Naive thymus-derived CD4-positive, alpha-beta T cell (primary cell): Measurements from ENCODE around the gene RAPGEF4. TPM values are rescaled to one million over a fixed set of nuclear protein-coding genes. Genes with fewer than 3 reads are reported as not detected.

Experiments used
- ATAC-seq: fragments of 150-1000 bp; cut with Tn5 transposase; 2 replicates; pipeline ENCODE4 v1.10.0; 2021; ENCODE audit warnings: mild to moderate bottlenecking, moderate library complexity
- CTCF ChIA-PET: fragments of 350-600 bp; sonication (Branson Sonifier 250); formaldehyde crosslinking; loops from one replicate; lab custom pipeline; 2021; ENCODE audit warnings: antibody characterized with exemption; lab: Charles Lee
- POLR2A ChIA-PET: fragments of 350-600 bp; sonication (Branson Sonifier 250); formaldehyde crosslinking; loops from one replicate; lab custom pipeline; 2021; ENCODE audit warnings: antibody characterized with exemption, inconsistent platforms; lab: Charles Lee
- DNase-seq, 9 donors: peaks; one replicate each; pipeline versions ENCODE4 v3.0.0 to v3.0.0-alpha.2; 2020 to 2022; ENCODE audit warnings: mixed read lengths in 1 of 9
- H3K27ac ChIP-seq: one replicate; pipeline ENCODE4 v1.7.0; 2013; ENCODE audit warnings: mild to moderate bottlenecking, low read depth, low read length, moderate library complexity
- H3K27me3 ChIP-seq, 2 donors: one replicate each; pipeline ENCODE4 v1.7.0; 2013; ENCODE audit warnings: low read length in 2 of 2, mild to moderate bottlenecking in 2 of 2, moderate library complexity in 2 of 2; ENCODE audit not compliant: control insufficient read depth in 2 of 2, insufficient read depth in 2 of 2
- H3K36me3 ChIP-seq, 3 experiments: 1 replicate in 2 of 3; 2 replicates in 1 of 3; pipeline ENCODE4 v1.7.0; 2013; ENCODE audit warnings: low read length in 3 of 3, mild to moderate bottlenecking in 3 of 3, moderate library complexity in 1 of 3; ENCODE audit not compliant: insufficient read depth in 3 of 3, control insufficient read depth in 2 of 3
- H3K4me1 ChIP-seq, 2 donors: one replicate each; pipeline ENCODE4 v1.7.0; 2013; ENCODE audit warnings: low read length in 2 of 2, mild to moderate bottlenecking in 2 of 2, moderate library complexity in 1 of 2; ENCODE audit not compliant: control insufficient read depth in 2 of 2, insufficient read depth in 2 of 2
- H3K4me3 ChIP-seq: 2 replicates; pipeline ENCODE4 v1.7.0; 2013; ENCODE audit warnings: mild to moderate bottlenecking, low read length
- H3K9me3 ChIP-seq, 3 experiments: 1 replicate in 2 of 3; 2 replicates in 1 of 3; pipeline ENCODE4 v1.7.0; 2013; ENCODE audit warnings: low read length in 3 of 3; ENCODE audit not compliant: control insufficient read depth in 2 of 3
- H3K27ac Mint-ChIP-seq, 9 donors: one replicate each; pipeline ENCODE4 v1.8.0; 2020 to 2022; ENCODE audit warnings: mixed read lengths in 9 of 9, mild to moderate bottlenecking in 8 of 9, moderate library complexity in 5 of 9, inconsistent platforms in 2 of 9
- H3K27me3 Mint-ChIP-seq, 5 donors: one replicate each; pipeline ENCODE4 v1.8.0; 2021 to 2022; ENCODE audit warnings: mixed read lengths in 5 of 5, mild to moderate bottlenecking in 1 of 5
- H3K36me3 Mint-ChIP-seq, 5 donors: one replicate each; pipeline ENCODE4 v1.8.0; 2020 to 2022; ENCODE audit warnings: mixed read lengths in 5 of 5, mild to moderate bottlenecking in 3 of 5, inconsistent platforms in 1 of 5
- H3K4me1 Mint-ChIP-seq, 7 donors: one replicate each; pipeline ENCODE4 v1.8.0; 2020 to 2022; ENCODE audit warnings: mixed read lengths in 7 of 7, mild to moderate bottlenecking in 3 of 7, inconsistent platforms in 1 of 7
- H3K4me3 Mint-ChIP-seq, 10 donors: one replicate each; pipeline ENCODE4 v1.8.0; 2020 to 2022; ENCODE audit warnings: mild to moderate bottlenecking in 10 of 10, mixed read lengths in 10 of 10, moderate library complexity in 6 of 10, inconsistent platforms in 2 of 10
- H3K9me3 Mint-ChIP-seq, 11 donors: one replicate each; pipeline ENCODE4 v1.8.0; 2020 to 2022; ENCODE audit warnings: mixed read lengths in 11 of 11, mild to moderate bottlenecking in 4 of 11, inconsistent platforms in 1 of 11, moderate library complexity in 1 of 11
- intact Hi-C, 2 donors: fragments of 100-400 bp; cut with micrococcal nuclease; formaldehyde crosslinking; loops; one replicate each; pipeline ENCODE4 v1.15.1; 2023
- polyA plus RNA-seq, 2 donors: library from polyadenylated mRNA; unstranded; fragments of 300-500 nt; fragmentation: Illumina TruSeq; gene quantifications; one replicate each; pipeline ENCODE4 v1.2.3, GENCODE V29; 2021
- total RNA-seq, 6 experiments: library from RNA in 5 of 6; stranded (reverse) in 5 of 6; gene quantifications; 1 replicate in 5 of 6; 2 replicates in 1 of 6; pipeline ENCODE4 v1.2.3 and lab custom pipeline; 2021 to 2026

Gene RAPGEF4
- total and polyA plus RNA-seq, 7 experiments from 2014 or later, result 0.39 to 2.5 (median 1.4) TPM; not detected in 2

DNA sequence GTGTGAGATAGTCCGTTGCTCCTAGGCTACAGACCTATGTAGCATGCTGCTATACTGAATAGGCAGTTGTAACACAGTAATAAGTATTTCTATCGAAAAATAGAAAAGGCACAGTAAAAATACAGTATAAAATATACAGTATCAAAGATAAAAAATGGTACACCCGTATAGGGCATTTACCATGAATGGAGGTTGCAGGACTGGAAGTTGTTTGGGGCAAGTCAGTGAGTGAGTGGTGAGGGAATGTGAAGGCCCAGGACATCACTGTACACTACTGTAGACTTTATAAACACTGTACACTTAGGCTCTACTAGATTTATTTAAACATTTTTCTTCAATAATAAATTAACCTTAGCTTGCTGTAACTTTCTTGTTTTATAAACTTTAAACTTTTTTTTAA is 343.5 kb downstream of the RAPGEF4 start:
- H3K9me3 ChIP-seq, result no peaks in the 10 kb centered on the region
- no peak overlapping the region for H3K4me3 ChIP-seq
- H3K27ac ChIP-seq, result no peak overlapping the region
- no peaks in the 10 kb centered on the region for H3K27me3 ChIP-seq
- peaks cover 18 to 61% (median 46%) of the 10 kb centered on the region in 5 donors for H3K27me3 Mint-ChIP-seq
- H3K4me1 ChIP-seq, result peaks cover 0 to 10% of the 10 kb centered on the region in 2 donors
- H3K4me3 Mint-ChIP-seq, result no peak overlapping the region
- no peaks in the 10 kb centered on the region for H3K36me3 ChIP-seq
- ATAC-seq, result no peak
- H3K9me3 Mint-ChIP-seq, result peaks cover 0 to 5% (median 0%) of the 10 kb centered on the region in 11 donors
- CTCF ChIA-PET, result no interaction called here
- POLR2A ChIA-PET, result no interaction called here
- peaks cover 0 to 11% (median 0%) of the 10 kb centered on the region in 5 donors for H3K36me3 Mint-ChIP-seq
- no peak for DNase-seq
- H3K27ac Mint-ChIP-seq, result no peak overlapping the region
- peaks cover 6 to 27% (median 16%) of the 10 kb centered on the region in 7 donors for H3K4me1 Mint-ChIP-seq
- intact Hi-C loops, result loop anchor here in 1 of 2 donors (5.0 kb wide), 2 partner anchors 58 to 522 kb away; partner anchors contain the start of gene PDK1

DNA sequence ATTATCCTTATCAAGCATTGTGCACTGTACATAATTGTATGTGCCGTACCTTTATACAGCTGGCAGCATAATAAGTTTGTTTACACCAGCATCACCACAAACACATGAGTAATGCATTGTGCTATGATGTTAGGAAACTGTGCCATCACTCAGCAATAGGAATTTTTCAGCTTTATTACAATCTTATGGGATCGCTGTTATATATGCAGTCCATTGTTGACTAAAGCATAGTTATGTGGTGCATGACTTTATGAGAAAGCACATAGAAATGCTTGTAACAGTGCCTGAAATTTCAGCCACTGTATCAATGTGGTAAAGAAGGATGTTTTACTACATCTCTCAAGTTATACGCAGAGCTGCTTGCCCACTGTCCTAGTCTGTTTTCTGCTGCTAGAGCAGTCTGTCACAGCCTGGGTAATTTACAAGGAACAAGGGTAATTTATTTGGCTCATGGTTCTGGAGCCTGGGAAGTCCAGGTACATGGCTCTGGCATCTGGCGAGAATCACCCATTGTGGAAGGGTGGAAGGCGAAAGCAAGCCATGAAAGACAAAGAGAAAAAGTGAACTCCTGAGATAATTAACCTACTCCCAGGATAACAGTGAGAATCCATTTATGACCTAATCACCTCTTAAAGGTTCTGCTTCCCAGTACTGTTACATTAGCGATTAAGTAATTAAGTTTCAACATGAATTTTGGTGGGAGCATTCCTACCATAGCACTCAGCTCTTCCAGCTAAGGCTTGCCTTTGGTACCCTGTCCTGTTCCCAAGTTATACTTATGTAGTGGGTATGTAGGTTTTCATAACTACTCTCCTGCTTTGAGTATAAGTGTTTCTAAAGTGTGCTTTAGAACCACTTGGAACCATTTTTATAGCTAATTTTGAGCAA is 344.6 kb downstream of the RAPGEF4 start:
- CTCF ChIA-PET, result no interaction called here
- DNase-seq, result no peak
- Mint-ChIP-seq H3K4me3 (no peak overlapping the region), H3K27ac (no peak overlapping the region), H3K27me3 (peaks cover 16 to 56% (median 35%) of the 10 kb centered on the region in 5 donors), H3K4me1 (peaks cover 6 to 19% (median 13%) of the 10 kb centered on the region in 7 donors), H3K36me3 (peaks cover 0 to 9% (median 0%) of the 10 kb centered on the region in 5 donors), H3K9me3 (peaks cover 0 to 5% (median 0%) of the 10 kb centered on the region in 11 donors)
- Histone ChIP-seq H3K4me1 (peaks cover 0 to 6% of the 10 kb centered on the region in 2 donors), H3K27me3 (no peaks in the 10 kb centered on the region), H3K27ac (no peak overlapping the region), H3K36me3 (no peaks in the 10 kb centered on the region), H3K4me3 (no peak overlapping the region), H3K9me3 (no peaks in the 10 kb centered on the region)
- ATAC-seq, result no peak
- POLR2A ChIA-PET, result no interaction called here
- intact Hi-C loops, result loop anchor here in 1 of 2 donors (5.0 kb wide), 2 partner anchors 57 to 523 kb away; partner anchors contain the start of gene PDK1

DNA sequence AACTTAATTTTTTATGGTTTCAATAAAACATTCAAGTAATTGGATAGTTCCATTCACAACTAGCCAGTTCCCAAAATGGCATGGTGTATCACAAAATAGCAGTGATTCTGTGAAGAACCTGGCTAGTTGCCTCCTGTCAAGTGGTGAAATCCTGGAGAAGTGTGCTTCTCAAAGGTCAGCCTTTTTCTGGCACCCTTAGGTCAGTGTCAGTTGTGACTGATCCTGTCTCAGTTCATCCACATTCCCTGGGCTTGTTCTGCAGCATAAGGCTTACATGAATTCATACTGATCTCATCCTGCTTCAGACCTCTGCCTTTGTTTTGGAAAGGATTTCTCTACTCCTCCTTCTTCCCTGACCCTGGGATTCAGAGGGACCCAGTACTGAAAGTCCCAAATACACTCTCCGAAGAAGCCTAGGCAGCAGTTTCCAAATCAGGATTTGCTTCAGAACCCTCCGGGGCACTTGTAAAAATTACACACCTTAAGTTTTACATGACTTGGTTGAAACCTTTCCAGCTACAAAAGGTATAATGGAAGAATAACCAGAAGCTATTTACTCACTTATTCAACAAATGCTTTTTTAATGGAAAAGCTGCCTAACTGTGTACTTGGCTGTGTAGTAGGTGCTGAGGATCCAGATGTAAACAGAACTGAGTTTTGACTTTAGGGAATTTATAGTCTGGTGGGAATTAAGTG is 351.0 kb downstream of the RAPGEF4 start:
- no peak overlapping the region for H3K4me3 Mint-ChIP-seq
- ATAC-seq, result no peak
- peaks cover 14 to 41% (median 26%) of the 10 kb centered on the region in 5 donors for H3K27me3 Mint-ChIP-seq
- H3K4me1 Mint-ChIP-seq, result peaks cover 0 to 2% (median 0%) of the 10 kb centered on the region in 7 donors
- Histone ChIP-seq H3K27ac (no peak overlapping the region), H3K9me3 (no peaks in the 10 kb centered on the region), H3K4me3 (no peak overlapping the region), H3K36me3 (no peaks in the 10 kb centered on the region), H3K4me1 (no peaks in the 10 kb centered on the region), H3K27me3 (no peaks in the 10 kb centered on the region)
- POLR2A ChIA-PET, result no interaction called here
- peaks cover 0 to 2% (median 0%) of the 10 kb centered on the region in 11 donors for H3K9me3 Mint-ChIP-seq
- CTCF ChIA-PET, result no interaction called here
- intact Hi-C loops, result no loop called here
- no peak for DNase-seq
- no peak overlapping the region for H3K27ac Mint-ChIP-seq
- H3K36me3 Mint-ChIP-seq, result peaks cover 0 to 4% (median 0%) of the 10 kb centered on the region in 5 donors

DNA sequence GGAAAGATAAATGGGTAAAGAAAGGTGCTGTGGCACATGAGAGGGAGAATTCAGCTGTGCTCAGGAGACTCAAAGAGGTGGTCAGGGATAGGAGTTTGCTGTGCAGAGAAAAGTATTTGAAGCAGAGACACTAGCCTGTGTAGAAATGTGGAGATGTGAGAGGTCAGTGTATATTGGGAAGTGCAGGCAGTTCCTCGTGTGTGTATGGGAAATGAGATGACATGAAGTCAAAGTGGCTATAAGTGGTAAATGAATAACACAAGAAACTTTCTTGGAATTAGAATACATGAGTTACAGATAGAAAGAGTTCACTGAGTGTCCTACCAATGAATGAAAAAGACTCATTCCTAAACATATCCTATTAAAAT is 351.6 kb downstream of the RAPGEF4 start:
- no peak overlapping the region for H3K27ac Mint-ChIP-seq
- ATAC-seq, result no peak
- POLR2A ChIA-PET, result no interaction called here

DNA sequence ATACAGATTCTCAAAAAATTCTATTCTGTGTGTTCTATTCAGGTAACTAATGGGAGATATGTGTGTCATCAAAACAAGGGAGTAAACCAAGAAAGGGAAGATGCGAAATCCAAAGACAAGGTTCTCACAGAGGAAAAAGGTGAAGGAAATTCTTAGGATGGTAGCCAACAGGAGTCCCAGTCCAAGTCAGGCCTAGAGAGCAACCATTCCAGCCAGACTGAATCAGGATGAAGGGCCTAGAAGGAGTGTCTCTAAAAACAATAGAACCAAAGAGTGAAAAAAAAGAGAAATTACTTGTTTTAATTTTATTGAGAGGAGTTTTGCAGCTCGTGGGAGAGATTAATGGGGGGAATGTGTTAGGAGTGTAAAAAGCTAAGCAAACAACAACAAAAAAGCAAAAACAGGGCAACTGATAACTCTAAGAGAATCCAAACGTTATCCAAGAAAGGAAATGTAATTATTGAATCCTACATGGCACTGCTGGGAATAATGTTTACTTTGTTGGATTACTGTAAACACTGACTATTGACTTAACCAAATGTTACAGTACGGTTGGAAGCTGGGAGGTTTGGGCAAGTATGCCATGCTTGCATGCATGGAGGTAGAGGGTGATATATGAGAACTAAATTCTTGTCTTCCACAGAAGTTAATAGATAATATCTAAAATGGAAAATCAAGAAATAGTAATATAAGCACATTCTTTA is 352.3 kb downstream of the RAPGEF4 start:
- H3K9me3 Mint-ChIP-seq, result no peaks in the 10 kb centered on the region
- Histone ChIP-seq H3K27ac (no peak overlapping the region), H3K4me1 (no peaks in the 10 kb centered on the region), H3K4me3 (no peak overlapping the region), H3K36me3 (no peaks in the 10 kb centered on the region), H3K9me3 (no peaks in the 10 kb centered on the region), H3K27me3 (no peaks in the 10 kb centered on the region)
- intact Hi-C loops, result no loop called here
- H3K4me1 Mint-ChIP-seq, result no peaks in the 10 kb centered on the region
- ATAC-seq, result no peak
- ChIA-PET POLR2A (no interaction called here), CTCF (no interaction called here)
- peaks cover 0 to 2% (median 0%) of the 10 kb centered on the region in 5 donors for H3K36me3 Mint-ChIP-seq
- no peak overlapping the region for H3K4me3 Mint-ChIP-seq
- H3K27me3 Mint-ChIP-seq, result peaks cover 7 to 34% (median 19%) of the 10 kb centered on the region in 5 donors
- H3K27ac Mint-ChIP-seq, result no peak overlapping the region
- no peak for DNase-seq

More for the DNA sequence above, 351.6 kb downstream of the RAPGEF4 start:
- Histone ChIP-seq H3K27me3 (no peaks in the 10 kb centered on the region), H3K27ac (no peak overlapping the region), H3K36me3 (no peaks in the 10 kb centered on the region), H3K4me3 (no peak overlapping the region), H3K4me1 (no peaks in the 10 kb centered on the region), H3K9me3 (no peaks in the 10 kb centered on the region)
- intact Hi-C loops, result no loop called here
- Mint-ChIP-seq H3K4me1 (peaks cover 0 to 2% (median 0%) of the 10 kb centered on the region in 7 donors), H3K9me3 (peaks cover 0 to 2% (median 0%) of the 10 kb centered on the region in 11 donors), H3K27me3 (peaks cover 14 to 41% (median 22%) of the 10 kb centered on the region in 5 donors), H3K36me3 (peaks cover 0 to 5% (median 0%) of the 10 kb centered on the region in 5 donors), H3K4me3 (no peak overlapping the region)
- CTCF ChIA-PET, result no interaction called here
- DNase-seq, result no peak

DNA sequence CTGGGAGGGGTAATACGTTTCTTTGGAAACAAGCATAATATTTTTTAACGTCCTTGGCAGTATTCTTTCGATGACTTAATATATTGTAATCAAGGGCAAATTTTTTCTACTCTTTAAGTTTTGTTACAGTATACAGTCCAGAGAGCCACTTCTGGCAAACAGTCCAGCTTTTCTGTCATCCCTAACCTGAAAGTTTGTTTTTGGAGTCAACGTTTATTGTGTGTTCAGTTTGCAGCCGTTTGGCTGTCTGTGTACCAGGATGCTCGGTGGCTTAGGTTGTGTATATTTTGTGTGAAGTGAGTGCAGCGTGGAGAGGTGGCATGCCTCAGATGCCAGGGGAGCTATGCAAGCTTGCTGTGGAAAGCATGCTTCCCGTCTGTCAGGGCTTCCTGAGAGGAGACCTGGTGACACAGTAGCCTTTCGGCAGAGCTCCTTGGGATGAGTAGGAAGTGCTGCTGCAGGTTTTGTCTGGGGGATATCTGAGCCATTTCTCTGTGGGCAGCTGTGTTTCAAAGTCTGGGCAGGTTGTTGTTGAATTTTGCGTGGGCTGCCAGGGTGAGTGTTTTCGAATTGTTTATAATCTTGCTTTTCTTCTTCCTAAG is 354.7 kb downstream of the RAPGEF4 start:
- no peak overlapping the region for H3K27ac ChIP-seq
- ATAC-seq (no peak), DNase-seq (no peak)
- no peaks in the 10 kb centered on the region for H3K4me1 Mint-ChIP-seq
- no peaks in the 10 kb centered on the region for H3K9me3 Mint-ChIP-seq
- no peak overlapping the region for H3K4me3 Mint-ChIP-seq
- CTCF ChIA-PET, result no interaction called here
- peaks cover 0 to 7% (median 0%) of the 10 kb centered on the region in 5 donors for H3K36me3 Mint-ChIP-seq
- no peaks in the 10 kb centered on the region for H3K4me1 ChIP-seq
- POLR2A ChIA-PET, result no interaction called here
- peaks cover 6 to 34% (median 10%) of the 10 kb centered on the region in 5 donors for H3K27me3 Mint-ChIP-seq
- H3K4me3 ChIP-seq, result no peak overlapping the region
- H3K9me3 ChIP-seq, result no peaks in the 10 kb centered on the region
- no peaks in the 10 kb centered on the region for H3K36me3 ChIP-seq
- no peak overlapping the region for H3K27ac Mint-ChIP-seq
- intact Hi-C loops, result loop anchor here in 1 of 2 donors (5.0 kb wide), 1 partner anchor 122 kb away; no protein-coding TSS in a partner anchor
- no peaks in the 10 kb centered on the region for H3K27me3 ChIP-seq
